K562 (cell line): ENCODE measurements around the gene RPTOR.

Source experiments
- ASH1L ChIP-seq: fragments of 450-650 bp; IDR thresholded peaks from 2 replicates; pipeline ENCODE4 v1.6.1; 2018; ENCODE audit warnings: borderline replicate concordance, mild to moderate bottlenecking, low read depth; ENCODE audit not compliant: partially characterized antibody
- BRF1 ChIP-seq: IDR thresholded peaks from 3 replicates; pipeline ENCODE4 v1.6.1; 2011; ENCODE audit warnings: borderline replicate concordance, mild to moderate bottlenecking; ENCODE audit not compliant: insufficient read length; ENCODE audit errors: extremely low read depth
- CTCF ChIP-seq, 3 experiments: IDR thresholded peaks in 2 of 3; conservative IDR thresholded peaks in 1 of 3; 2 replicates each; pipeline ENCODE4 v1.5.1; 2011 to 2012; ENCODE audit warnings: low read length in 3 of 3, mild to moderate bottlenecking in 3 of 3, control low read depth in 2 of 3, improper control_type of control experiment in 1 of 3, inconsistent platforms in 1 of 3, low read depth in 1 of 3, mixed read lengths in 1 of 3, moderate library complexity in 1 of 3; ENCODE audit not compliant: insufficient read depth in 2 of 3
- IRF1 ChIP-seq: sonication (generic); formaldehyde crosslinking; IDR thresholded peaks from 2 replicates; pipeline ENCODE4 v1.8.0; 2022; ENCODE audit warnings: missing genetic modification reagents, mild to moderate bottlenecking, borderline replicate concordance
- MAFF ChIP-seq: IDR thresholded peaks from 2 replicates; pipeline ENCODE4 v1.6.1; 2012; ENCODE audit warnings: low read length, improper control_type of control experiment
- MITF ChIP-seq: IDR thresholded peaks from 2 replicates; pipeline ENCODE4 v1.6.1; 2014; ENCODE audit warnings: antibody characterized with exemption
- MXI1 ChIP-seq: IDR thresholded peaks from 2 replicates; pipeline ENCODE4 v1.6.1; 2011; ENCODE audit warnings: low read depth, mild to moderate bottlenecking, improper control_type of control experiment, low read length
- RBM39 ChIP-seq: fragments of 200-400 bp; formaldehyde crosslinking; optimal IDR thresholded peaks from 2 replicates; pipeline ENCODE3; 2018; ENCODE audit warnings: low read depth, low read length
- SMARCC2 ChIP-seq: fragments of 450-650 bp; IDR thresholded peaks from 2 replicates; pipeline ENCODE4 v1.6.1; 2017; ENCODE audit warnings: antibody characterized with exemption, moderate library complexity, mild to moderate bottlenecking, low read depth
- SOX6 ChIP-seq: fragments of 450-650 bp; IDR thresholded peaks from 2 replicates; pipeline ENCODE4 v1.6.1; 2014; ENCODE audit warnings: mild to moderate bottlenecking
- TFE3 ChIP-seq: fragments of 450-650 bp; formaldehyde crosslinking; IDR thresholded peaks from 2 replicates; pipeline ENCODE4 v1.4.0; 2020; ENCODE audit warnings: mild to moderate bottlenecking, mixed read lengths
- YY1 ChIP-seq, 3 experiments: IDR thresholded peaks; 2 replicates each; pipeline ENCODE4 v1.6.1; 2011; ENCODE audit warnings: low read length in 2 of 3, mild to moderate bottlenecking in 2 of 3, moderate library complexity in 2 of 3, borderline replicate concordance in 1 of 3, control low read depth in 1 of 3, low read depth in 1 of 3; ENCODE audit not compliant: insufficient read depth in 3 of 3, insufficient replicate concordance in 2 of 3, control insufficient read depth in 1 of 3, insufficient read length in 1 of 3; ENCODE audit errors: extremely low read depth in 1 of 3
- ZBTB11 ChIP-seq, 3 experiments: fragments of 200-800 bp in 1 of 3; fragments of 250-450 bp in 1 of 3; fragments of 450-650 bp in 1 of 3; sonication (Bioruptor Pico) in 1 of 3; sonication (Bioruptor generic) in 1 of 3; formaldehyde crosslinking in 1 of 3; IDR thresholded peaks; 2 replicates each; pipeline versions ENCODE4 v1.6.1 to v1.8.0; 2016 to 2022; ENCODE audit warnings: mild to moderate bottlenecking in 2 of 3, missing genetic modification characterization in 2 of 3, missing compliant biosample characterization in 1 of 3, moderate library complexity in 1 of 3
- ZBTB8A ChIP-seq: fragments of 450-650 bp; IDR thresholded peaks from 2 replicates; pipeline ENCODE4 v1.6.1; 2018; ENCODE audit warnings: mild to moderate bottlenecking, moderate library complexity; ENCODE audit not compliant: partially characterized antibody

GRCh38 chr17:80797741-80798594 is 253.3 kb downstream of the RPTOR start:
- TF ChIP-seq CTCF (IDR thresholded peaks at IDR 0.05 in 2 of 3, conservative IDR thresholded peaks at IDR 0.05 in 1 of 3; ENCODE audit: insufficient read depth in 2 of 3, low read depth in 1 of 3, low read length in 3 of 3) = no peak
- no peak for TF ChIP-seq ZBTB11 (CRISPR knock-in tag; IDR thresholded peaks at IDR 0.05)
- TF ChIP-seq SMARCC2 = no peak
- TF ChIP-seq MXI1 = no peak
- no peak for TF ChIP-seq SOX6
- TF ChIP-seq IRF1 (CRISPR knock-in tag) = no peak
- TF ChIP-seq ZBTB8A = no peak
- no peak for TF ChIP-seq TFE3 (CRISPR knock-in tag)
- TF ChIP-seq ASH1L = no peak
- TF ChIP-seq YY1 (IDR thresholded peaks at IDR 0.05; ENCODE audit: borderline replicate concordance in 1 of 3, control insufficient read depth in 1 of 3, extremely low read depth in 1 of 3, insufficient read depth in 3 of 3, insufficient read length in 1 of 3, insufficient replicate concordance in 2 of 3, low read depth in 1 of 3, low read length in 2 of 3) = no peak
- TF ChIP-seq MAFF = no peak
- no peak for TF ChIP-seq BRF1
- no peak for TF ChIP-seq RBM39
- TF ChIP-seq MITF = no peak
